Measurements from ENCODE around the gene FBXL5.

GRCh38 chr4:15562623-15563022 is 92.5 kb downstream of the FBXL5 start:
- no peak for TF ChIP-seq CBX5 (IDR thresholded peaks at IDR 0.05; ENCODE audit: borderline replicate concordance, low read depth)
- TF ChIP-seq ZNF274 (IDR thresholded peaks at IDR 0.05; ENCODE audit: borderline replicate concordance, low read depth, low read length), result no peak
- no peak for TF ChIP-seq ESRRB (CRISPR knock-in tag; IDR thresholded peaks at IDR 0.05; ENCODE audit: borderline replicate concordance)
- TF ChIP-seq TAF1 (IDR thresholded peaks at IDR 0.05; ENCODE audit: control insufficient read depth, extremely low read depth, insufficient read depth, low read length, severe bottlenecking), result no peak
- TF ChIP-seq ZBTB1 (CRISPR knock-in tag; IDR thresholded peaks at IDR 0.05; ENCODE audit: borderline replicate concordance, low read depth), result no peak
- no peak for TF ChIP-seq RCOR1 (IDR thresholded peaks at IDR 0.05; ENCODE audit: borderline replicate concordance in 1 of 2, low read depth in 2 of 2, low read length in 2 of 2)
- no peak for TF ChIP-seq RBFOX2 (IDR thresholded peaks at IDR 0.05; ENCODE audit: low read depth, low read length)
